ENCODE data around the gene CLPTM1L.
"Not testable (repeated sequence)": the region's sequence is repeated elsewhere in the genome, so short reads cannot be mapped to it uniquely, and the experiment has no call there.

The CLPTM1L gene

GRCh38 chr5:1338506-1339070 is 6.3 kb downstream of the CLPTM1L start:
- DNase-seq (ENCODE audit: low read depth), result no peak

DNA sequence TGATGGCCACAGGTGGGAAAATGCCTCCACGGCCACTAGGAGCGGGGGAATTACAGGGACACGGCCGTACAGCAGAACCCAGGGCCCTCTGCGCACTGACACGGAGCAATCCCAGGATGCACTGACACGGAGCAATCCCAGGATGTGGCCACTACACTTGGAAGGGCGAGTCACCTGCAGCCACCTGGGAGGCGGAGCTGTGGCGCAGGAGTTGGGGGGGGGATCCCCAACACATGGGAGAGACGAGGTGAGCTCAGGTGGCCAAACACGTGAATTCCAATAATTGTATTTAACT is 6.8 kb downstream of the CLPTM1L start:
- no peak for DNase-seq (ENCODE audit: low read depth)

- DNase-seq (ENCODE audit: low read depth), result no peak
Measured at GRCh38 chr5:1337489-1338195, 7.3 kb downstream of the CLPTM1L start.

GRCh38 chr5:1336749-1337488 is 8.0 kb downstream of the CLPTM1L start:
- DNase-seq (ENCODE audit: low read depth), result no peak

- DNase-seq (ENCODE audit: low read depth), result no peak
Measured at GRCh38 chr5:1336106-1336561, 8.8 kb downstream of the CLPTM1L start.

- no peak for DNase-seq (ENCODE audit: low read depth)
Measured at GRCh38 chr5:1335540-1336095, 9.3 kb downstream of the CLPTM1L start.

GRCh38 chr5:1334831-1335539 is 9.9 kb downstream of the CLPTM1L start:
- no peak for DNase-seq (ENCODE audit: low read depth)

GRCh38 chr5:1333986-1334385 is 10.9 kb downstream of the CLPTM1L start:
- no peak for DNase-seq (ENCODE audit: low read depth)

DNA sequence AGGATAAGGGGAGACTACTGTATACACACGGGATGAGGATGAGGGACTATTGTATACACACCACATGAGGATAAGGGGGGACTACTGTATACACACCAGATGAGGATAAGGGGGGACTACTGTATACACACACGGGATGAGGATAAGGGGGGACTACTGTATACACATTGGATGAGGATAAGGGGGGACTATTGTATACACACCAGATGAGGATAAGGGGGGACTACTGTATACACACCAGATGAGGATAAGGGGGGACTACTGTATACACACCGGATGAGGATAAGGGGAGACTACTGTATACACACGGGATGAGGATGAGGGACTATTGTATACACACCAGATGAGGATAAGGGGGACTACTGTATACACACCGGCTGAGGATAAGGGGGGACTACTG is 11.6 kb downstream of the CLPTM1L start:
- DNase-seq (ENCODE audit: low read depth), result not testable (repeated sequence)

DNA sequence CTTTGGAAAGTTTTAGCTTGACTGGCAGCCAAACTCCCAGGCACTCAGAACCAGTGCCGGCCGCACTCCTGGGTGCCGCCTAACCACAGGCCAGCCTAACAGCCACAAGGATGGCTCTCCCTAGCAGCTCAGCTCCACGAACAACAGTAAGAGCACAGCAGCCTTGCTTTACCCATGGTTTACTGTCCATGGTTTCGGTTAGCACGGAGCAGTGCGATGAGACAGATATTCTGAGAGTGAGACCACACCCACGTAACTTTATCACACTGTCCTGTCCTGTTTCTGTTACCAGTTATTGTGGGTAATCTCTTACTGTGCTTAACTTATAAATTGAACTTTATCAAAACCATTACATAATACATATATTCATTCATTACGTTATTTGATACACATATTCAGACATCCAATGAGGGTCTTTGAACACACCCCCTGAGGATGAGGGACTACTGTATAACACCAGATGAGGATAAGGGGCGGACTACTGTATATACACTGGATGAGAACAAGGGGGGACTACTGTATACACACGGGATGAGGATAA is 12.4 kb downstream of the CLPTM1L start:
- no peak for DNase-seq (ENCODE audit: low read depth)

- no peak for DNase-seq (ENCODE audit: low read depth)
Measured at GRCh38 chr5:1331861-1332405, 13.0 kb downstream of the CLPTM1L start.

DNA sequence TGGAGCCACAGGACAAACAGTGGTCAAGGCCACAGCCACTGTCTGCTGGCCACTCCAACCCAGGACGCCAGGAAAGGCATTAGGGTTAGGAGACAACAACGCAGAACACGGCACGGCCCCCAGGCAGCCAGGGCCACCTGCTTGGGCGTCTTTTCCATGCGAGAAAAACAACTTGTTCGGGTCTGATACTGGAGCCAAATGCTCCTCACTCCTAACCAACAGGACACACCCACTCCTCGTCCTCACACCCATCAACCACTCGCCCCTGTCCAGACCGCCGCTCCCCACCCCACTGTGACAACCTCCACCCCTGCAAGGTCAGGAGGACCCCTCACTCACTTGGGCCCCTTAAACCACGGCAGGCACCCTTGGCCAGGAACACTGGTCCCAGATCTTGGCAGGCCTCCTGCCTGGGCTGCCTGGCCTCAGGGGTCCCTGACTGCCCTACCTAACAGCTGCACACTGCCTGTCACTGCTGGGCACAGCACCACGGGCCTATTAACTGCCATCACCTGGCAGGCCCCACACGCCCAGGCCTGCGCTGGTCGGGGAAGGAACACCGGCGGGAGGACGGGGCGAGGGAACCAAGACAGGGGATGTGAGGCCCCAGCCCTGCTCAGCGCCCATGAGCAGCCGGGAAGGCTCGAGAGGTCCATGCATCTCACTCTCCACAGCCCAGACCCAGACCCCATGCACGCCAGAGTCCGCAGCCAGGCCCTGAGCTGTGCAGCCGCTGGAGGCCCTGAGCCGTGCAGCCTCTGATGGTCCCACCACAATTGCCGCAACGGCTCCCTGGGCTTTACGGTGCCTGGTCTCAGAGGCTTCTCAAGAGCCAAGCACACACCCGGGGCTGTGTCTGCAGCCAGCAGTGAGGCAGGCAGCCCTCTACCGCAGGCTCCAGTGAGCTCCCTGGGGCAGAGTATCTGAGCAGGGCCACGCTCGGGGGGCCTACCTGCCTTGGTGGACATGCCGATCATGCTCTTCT is 13.8 kb downstream of the CLPTM1L start:
- no peak for DNase-seq (ENCODE audit: low read depth)

GRCh38 chr5:1330146-1330846 is 14.6 kb downstream of the CLPTM1L start:
- no peak for DNase-seq (ENCODE audit: low read depth)

GRCh38 chr5:1329111-1329579 is 15.8 kb downstream of the CLPTM1L start:
- DNase-seq (ENCODE audit: low read depth), result no peak

DNA sequence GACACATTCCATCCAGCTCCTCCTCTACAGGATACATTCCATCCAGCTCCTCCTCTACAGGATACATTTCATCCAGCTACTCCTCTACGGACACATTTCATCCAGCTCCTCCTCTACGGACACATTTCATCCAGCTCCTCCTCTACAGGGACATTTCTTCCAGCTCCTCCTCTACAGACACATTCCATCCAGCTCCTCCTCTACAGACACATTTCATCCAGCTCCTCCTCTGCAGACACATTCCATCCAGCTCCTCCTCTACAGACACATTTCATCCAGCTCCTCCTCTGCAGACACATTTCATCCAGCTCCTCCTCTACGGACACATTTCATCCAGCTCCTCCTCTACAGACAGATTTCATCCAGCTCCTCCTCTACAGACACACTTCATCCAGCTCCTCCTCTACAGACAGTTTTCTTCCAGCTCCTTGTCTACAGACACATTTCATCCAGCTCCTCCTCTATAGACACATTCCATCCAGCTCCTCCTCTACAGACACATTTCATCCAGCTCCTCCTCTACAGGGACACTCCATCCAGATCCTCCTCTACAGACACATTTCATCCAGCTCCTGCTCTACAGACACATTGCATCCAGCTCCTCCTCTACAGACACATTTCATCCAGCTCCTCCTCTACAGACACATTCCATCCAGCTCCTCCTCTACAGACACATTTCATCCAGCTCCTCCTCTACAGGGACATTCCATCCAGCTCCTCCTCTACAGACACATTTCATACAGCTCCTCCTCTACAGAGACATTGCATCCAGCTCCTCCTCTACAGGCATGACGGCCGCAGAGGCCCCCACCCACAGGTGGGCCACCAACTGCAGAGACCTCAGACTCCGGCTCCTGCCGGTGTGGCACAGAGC is 16.4 kb downstream of the CLPTM1L start:
- not testable (repeated sequence) for DNase-seq (ENCODE audit: low read depth)

GRCh38 chr5:1326901-1327756 is 17.8 kb downstream of the CLPTM1L start:
- peak; percentile 46 for DNase-seq (ENCODE audit: low read depth)

- DNase-seq (ENCODE audit: low read depth), result not testable (repeated sequence)
Measured at GRCh38 chr5:1326532-1326875, 18.4 kb downstream of the CLPTM1L start.

Data from GM04504 (cell line).